ENCODE results near the gene DCANP1. TPM values are rescaled to one million over a fixed set of nuclear protein-coding genes. Genes with fewer than 3 reads are reported as not detected.

Gene DCANP1
- total and polyA plus RNA-seq, 2 donors from 2014 or later = not detected

GRCh38 chr5:135458921-135459331 lies 11.8 kb upstream of the DCANP1 start:
- Histone ChIP-seq H3K9ac (ENCODE audit: low read length in 3 of 3) (no peak overlapping the region), H3K27me3 (ENCODE audit: control insufficient read depth, insufficient read depth, low read length) (peaks cover 3% of the 10 kb centered on the region), H3K4me3 (ENCODE audit: low read length in 3 of 3) (no peak overlapping the region), H3K36me3 (ENCODE audit: control insufficient read depth in 2 of 3, insufficient read depth in 3 of 3, low read length in 3 of 3) (no peaks in the 10 kb centered on the region), H3K4me1 (ENCODE audit: control insufficient read depth in 2 of 3, insufficient read depth in 2 of 3, low read depth in 1 of 3, low read length in 3 of 3) (no peaks in the 10 kb centered on the region), H3K27ac (ENCODE audit: low read depth in 2 of 2, low read length in 2 of 2) (no peak overlapping the region), H3K9me3 (ENCODE audit: control insufficient read depth in 2 of 3, insufficient read depth in 1 of 3, low read length in 3 of 3) (no peaks in the 10 kb centered on the region)
- FAIRE-seq (no peak), DNase-seq (peak in 2 of 5 donors; percentile 24 to 80)
- intact Hi-C loops (cut with DNase I) = no loop called here
- TF ChIP-seq CTCF (IDR thresholded peaks at IDR 0.05; ENCODE audit: borderline replicate concordance, extremely low read depth, insufficient read depth) = no peak

DNA sequence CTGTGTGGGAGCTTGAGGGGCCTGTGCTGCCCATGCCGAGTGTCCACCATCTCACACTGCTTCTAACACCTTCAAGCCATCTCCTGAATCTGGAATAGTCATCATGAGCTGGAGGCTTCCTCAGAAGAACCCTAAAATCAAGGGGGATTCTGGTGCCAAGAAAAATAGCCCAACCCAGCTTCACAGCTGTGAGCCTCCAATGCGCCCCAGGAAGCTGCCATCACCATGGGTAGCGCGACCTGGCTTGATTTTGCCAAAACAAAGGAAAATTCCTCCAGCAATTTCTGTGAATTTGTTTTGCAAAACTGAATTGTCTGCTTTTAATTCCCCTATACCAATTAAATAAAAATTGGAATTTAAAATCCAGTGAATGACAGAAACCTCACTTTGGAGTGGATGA lies 11.2 kb upstream of the DCANP1 start:
- FAIRE-seq = no peak
- H3K27ac ChIP-seq (ENCODE audit: low read depth in 2 of 2, low read length in 2 of 2) = no peak overlapping the region

DNA sequence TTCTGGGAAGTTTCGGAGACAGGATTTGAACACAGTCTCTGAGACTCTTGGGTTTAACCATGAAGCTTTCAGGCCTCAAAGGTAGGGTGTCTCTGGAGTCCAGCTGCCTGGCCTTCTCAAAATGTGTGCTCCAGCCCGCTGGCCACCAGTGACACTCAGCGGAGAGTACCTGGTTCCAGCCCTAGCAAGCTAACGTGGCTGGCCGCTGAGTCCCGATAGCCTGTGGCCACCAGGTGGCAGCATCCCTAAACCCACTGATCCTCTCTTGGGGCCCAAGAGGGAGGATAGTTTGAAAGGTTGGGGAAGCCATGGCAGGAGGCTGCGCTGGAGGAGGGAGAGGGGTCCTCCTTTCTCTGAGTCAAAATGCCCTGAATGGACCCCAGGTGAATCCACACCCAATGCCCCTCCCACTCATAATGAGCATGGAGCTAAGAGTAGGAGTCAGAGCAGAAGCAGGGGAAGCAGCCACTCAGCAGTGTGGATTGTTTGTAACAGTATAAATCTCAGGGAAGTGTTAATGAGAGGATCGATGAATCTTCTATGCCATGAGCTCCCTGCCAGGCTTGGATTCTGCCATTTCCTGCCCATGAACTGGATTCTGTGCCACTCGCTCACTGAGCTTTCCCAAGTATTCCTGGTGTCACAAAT lies 10.4 kb upstream of the DCANP1 start:
- Histone ChIP-seq H3K27me3 (ENCODE audit: control insufficient read depth, insufficient read depth, low read length) (no peaks in the 10 kb centered on the region), H3K27ac (ENCODE audit: low read depth in 2 of 2, low read length in 2 of 2) (no peak overlapping the region), H3K4me3 (ENCODE audit: low read length in 3 of 3) (no peak overlapping the region), H3K9ac (ENCODE audit: low read length in 3 of 3) (no peak overlapping the region), H3K9me3 (ENCODE audit: control insufficient read depth in 2 of 3, insufficient read depth in 1 of 3, low read length in 3 of 3) (no peaks in the 10 kb centered on the region), H3K36me3 (ENCODE audit: control insufficient read depth in 2 of 3, insufficient read depth in 3 of 3, low read length in 3 of 3) (no peaks in the 10 kb centered on the region), H3K4me1 (ENCODE audit: control insufficient read depth in 2 of 3, insufficient read depth in 2 of 3, low read depth in 1 of 3, low read length in 3 of 3) (no peaks in the 10 kb centered on the region)
- intact Hi-C loops (cut with DNase I) = no loop called here
- FAIRE-seq (no peak), DNase-seq (peak; percentile 70 to 86 (median 76))
- TF ChIP-seq CTCF (IDR thresholded peaks at IDR 0.05; ENCODE audit: borderline replicate concordance, extremely low read depth, insufficient read depth) = peak; percentile 78

More for the DNA sequence above, 11.2 kb upstream of the DCANP1 start:
- no peak overlapping the region for H3K4me3 ChIP-seq (ENCODE audit: low read length in 3 of 3)
- peak in 1 of 5 donors; percentile 4 for DNase-seq
- no peaks in the 10 kb centered on the region for H3K4me1 ChIP-seq (ENCODE audit: control insufficient read depth in 2 of 3, insufficient read depth in 2 of 3, low read depth in 1 of 3, low read length in 3 of 3)
- intact Hi-C loops (cut with DNase I) = no loop called here
- no peaks in the 10 kb centered on the region for H3K27me3 ChIP-seq (ENCODE audit: control insufficient read depth, insufficient read depth, low read length)
- TF ChIP-seq CTCF (IDR thresholded peaks at IDR 0.05; ENCODE audit: borderline replicate concordance, extremely low read depth, insufficient read depth) = no peak
- no peak overlapping the region for H3K9ac ChIP-seq (ENCODE audit: low read length in 3 of 3)
- no peaks in the 10 kb centered on the region for H3K9me3 ChIP-seq (ENCODE audit: control insufficient read depth in 2 of 3, insufficient read depth in 1 of 3, low read length in 3 of 3)
- H3K36me3 ChIP-seq (ENCODE audit: control insufficient read depth in 2 of 3, insufficient read depth in 3 of 3, low read length in 3 of 3) = no peaks in the 10 kb centered on the region
